Gastroesophageal sphincter (tissue), 4 donors: ENCODE results near the gene UBE2H. TPM values are rescaled to one million over a fixed set of nuclear protein-coding genes. Genes with fewer than 3 reads are reported as not detected.
A peak's percentile ranks its signal among the peaks of the same experiment; 100 is the strongest.

Source experiments
- ATAC-seq: fragments of 150-250 bp; one replicate; pipeline ENCODE4 v1.9.1; 2016; ENCODE audit warnings: mild to moderate bottlenecking, moderate library complexity
- H3K27ac ChIP-seq, 4 donors: fragments of 200-600 bp; sonication (generic) in 3 of 4; 1 replicate in 3 of 4; 2 replicates in 1 of 4; pipeline ENCODE4 v1.5.1; 2016 to 2019
- H3K27me3 ChIP-seq: fragments of 200-600 bp; sonication (generic); one replicate; pipeline ENCODE4 v1.5.1; 2019
- H3K36me3 ChIP-seq, 2 donors: fragments of 200-600 bp; sonication (generic); one replicate each; pipeline ENCODE4 v1.5.1; 2019; ENCODE audit warnings: control low read depth in 1 of 2
- H3K4me1 ChIP-seq, 3 donors: fragments of 200-600 bp; sonication (generic); 1 replicate in 2 of 3; 2 replicates in 1 of 3; pipeline ENCODE4 v1.5.1; 2016 to 2019; ENCODE audit warnings: control low read depth in 2 of 3
- H3K4me3 ChIP-seq, 2 donors: fragments of 200-600 bp; sonication (generic); one replicate each; pipeline ENCODE4 v1.5.1; 2019; ENCODE audit warnings: mild to moderate bottlenecking in 1 of 2, moderate library complexity in 1 of 2
- H3K9me3 ChIP-seq, 3 donors: fragments of 200-600 bp; sonication (generic); one replicate each; pipeline ENCODE4 v1.5.1; 2017 to 2019; ENCODE audit warnings: control low read depth in 2 of 3
- CTCF ChIP-seq, 4 experiments: fragments of 200-600 bp in 2 of 4; fragments of 450-650 bp in 2 of 4; sonication (generic) in 1 of 4; IDR thresholded peaks; one replicate each; pipeline ENCODE4 v1.5.1; 2017 to 2019; ENCODE audit warnings: antibody characterized with exemption in 4 of 4, mild to moderate bottlenecking in 2 of 4, moderate library complexity in 2 of 4
- EP300 ChIP-seq: sonication (generic); formaldehyde crosslinking; IDR thresholded peaks from one replicate; pipeline ENCODE4 v1.6.1; 2017; ENCODE audit warnings: antibody characterized with exemption, mild to moderate bottlenecking
- POLR2A ChIP-seq, 2 donors: fragments of 450-650 bp; IDR thresholded peaks; one replicate each; pipeline ENCODE4 v1.6.1; 2017; ENCODE audit warnings: antibody characterized with exemption in 2 of 2, mild to moderate bottlenecking in 2 of 2, moderate library complexity in 1 of 2
- POLR2AphosphoS5 ChIP-seq: sonication (generic); formaldehyde crosslinking; IDR thresholded peaks from one replicate; pipeline ENCODE4 v1.6.1; 2017; ENCODE audit warnings: antibody characterized with exemption
- WGBS, 2 donors: methylation state at CpG; one replicate each; pipeline ENCODE4 v1.1.5; 2018; ENCODE audit warnings: low coverage in 1 of 2; 5-methylcytosine and 5-hydroxymethylcytosine counted together
- total RNA-seq, 4 donors: library from RNA; depleted of rRNA; stranded (reverse); fragments of >200 nt; gene quantifications; one replicate each; pipeline ENCODE4 v1.1.0, GENCODE V29; 2016

Gene UBE2H
- total RNA-seq, 4 donors from 2014 or later: 80.2 to 96.2 (median 85.0) TPM

- TF ChIP-seq EP300 (no peak), POLR2A (IDR thresholded peaks at IDR 0.05) (no peak), CTCF (IDR thresholded peaks at IDR 0.05) (no peak), POLR2AphosphoS5 (no peak)
- WGBS, 2 donors: 7 to 8% methylated on average over 8 to 13 of the region's 37 CpGs
- Histone ChIP-seq H3K36me3 (no peaks in the 10 kb centered on the region), H3K4me3 (peak overlapping the region in 1 of 2 donors; percentile 22), H3K4me1 (peaks cover 4 to 61% (median 40%) of the 10 kb centered on the region in 3 donors), H3K27me3 (peaks cover 100% of the 10 kb centered on the region), H3K9me3 (no peaks in the 10 kb centered on the region), H3K27ac (no peak overlapping the region)
- ATAC-seq: no peak
These were observed 167.7 kb downstream of the UBE2H start for GRCh38 chr7:129784783-129785684.

GRCh38 chr7:129784437-129784782, 168.3 kb downstream of the UBE2H start:
- TF ChIP-seq POLR2AphosphoS5: no peak
- no peak for TF ChIP-seq CTCF (IDR thresholded peaks at IDR 0.05)
- Histone ChIP-seq H3K27ac (no peak overlapping the region), H3K4me1 (peaks cover 4 to 67% (median 47%) of the 10 kb centered on the region in 3 donors), H3K9me3 (no peaks in the 10 kb centered on the region), H3K4me3 (peak overlapping the region in 1 of 2 donors; percentile 2), H3K36me3 (no peaks in the 10 kb centered on the region), H3K27me3 (peaks cover 100% of the 10 kb centered on the region)
- 18 to 45% methylated on average over 4 to 24 of the region's 25 CpGs for WGBS, 2 donors
- ATAC-seq: no peak

GRCh38 chr7:129783584-129783919, 169.2 kb downstream of the UBE2H start:
- Histone ChIP-seq H3K4me3 (no peak overlapping the region), H3K4me1 (peaks cover 4 to 76% (median 55%) of the 10 kb centered on the region in 3 donors), H3K27me3 (peaks cover 100% of the 10 kb centered on the region), H3K9me3 (peaks cover 0 to 3% (median 0%) of the 10 kb centered on the region in 3 donors), H3K36me3 (no peaks in the 10 kb centered on the region), H3K27ac (no peak overlapping the region)
- TF ChIP-seq CTCF (IDR thresholded peaks at IDR 0.05) (no peak), EP300 (no peak), POLR2AphosphoS5 (no peak), POLR2A (IDR thresholded peaks at IDR 0.05) (no peak)
- ATAC-seq: no peak
- WGBS, 2 donors: 8 to 11% methylated on average over 10 of the region's 10 CpGs

- H3K36me3 ChIP-seq: no peaks in the 10 kb centered on the region
- no peak for ATAC-seq
- peaks cover 100% of the 10 kb centered on the region for H3K27me3 ChIP-seq
- no peak overlapping the region for H3K4me3 ChIP-seq
- no peak overlapping the region for H3K27ac ChIP-seq
- H3K4me1 ChIP-seq: peaks cover 4 to 81% (median 60%) of the 10 kb centered on the region in 3 donors
- WGBS, 2 donors: 0 to 8% methylated on average over 2 to 10 of the region's 42 CpGs
- peaks cover 0 to 5% (median 0%) of the 10 kb centered on the region in 3 donors for H3K9me3 ChIP-seq
- TF ChIP-seq POLR2A (IDR thresholded peaks at IDR 0.05) (no peak), EP300 (no peak), CTCF (IDR thresholded peaks at IDR 0.05) (no peak), POLR2AphosphoS5 (no peak)
These were observed 169.8 kb downstream of the UBE2H start for GRCh38 chr7:129782818-129783583.
